Upper lobe of left lung (tissue), 4 donors: ENCODE measurements around the gene SEC24A.
"Not testable (repeated sequence)": the region's sequence is repeated elsewhere in the genome, so short reads cannot be mapped to it uniquely, and the experiment has no call there.

Source experiments
- CTCF ChIP-seq, 6 experiments: fragments of 450-650 bp in 4 of 6; fragments of 200-600 bp in 2 of 6; sonication (generic) in 2 of 6; IDR thresholded peaks; one replicate each; pipeline ENCODE4 v1.5.1; 2016 to 2019; ENCODE audit warnings: antibody characterized with exemption in 6 of 6
- POLR2AphosphoS5 ChIP-seq, 2 donors: sonication (generic); formaldehyde crosslinking; IDR thresholded peaks; one replicate each; pipeline ENCODE4 v1.5.1; 2017; ENCODE audit warnings: antibody characterized with exemption in 2 of 2

GRCh38 chr5:134650660-134651059, 2.1 kb downstream of the SEC24A start:
- TF ChIP-seq CTCF, POLR2AphosphoS5 (IDR thresholded peaks at IDR 0.05): not testable (repeated sequence)
